ENCODE measurements around the gene PRXL2B. TPM values are rescaled to one million over a fixed set of nuclear protein-coding genes. Genes with fewer than 3 reads are reported as not detected.

PRXL2B gene
- total and polyA plus RNA-seq, 4 donors, result 4.6 to 10.2 (median 8.1) TPM

- Histone ChIP-seq H3K4me1 (ENCODE audit: control insufficient read depth in 4 of 4, insufficient read depth in 4 of 4, low read length in 3 of 4) (peaks cover 7 to 24% (median 19%) of the 10 kb centered on the region in 4 donors), H3K36me3 (ENCODE audit: control insufficient read depth in 4 of 4, insufficient read depth in 3 of 4, low read depth in 1 of 4, low read length in 3 of 4) (peaks cover 9 to 34% (median 14%) of the 10 kb centered on the region in 4 donors), H3K27me3 (ENCODE audit: control insufficient read depth in 4 of 4, insufficient read depth in 4 of 4, low read length in 3 of 4) (no peaks in the 10 kb centered on the region), H3K27ac (ENCODE audit: low read depth in 1 of 2, low read length in 2 of 2) (no peak overlapping the region), H3K9me3 (ENCODE audit: control insufficient read depth in 4 of 4, low read length in 3 of 4) (no peaks in the 10 kb centered on the region), H3K4me3 (ENCODE audit: low read depth in 1 of 3, low read length in 3 of 3) (no peak overlapping the region), H3K9ac (ENCODE audit: low read depth in 1 of 2, low read length in 2 of 2) (no peak overlapping the region)
- WGBS, result 88% methylated on average over 35 of the region's 35 CpGs
- TF ChIP-seq SP1 (IDR thresholded peaks at IDR 0.05) (no peak), RAD21 (IDR thresholded peaks at IDR 0.05) (no peak), FOXA2 (IDR thresholded peaks at IDR 0.05) (no peak), ATF3 (IDR thresholded peaks at IDR 0.05) (no peak)
- TF ChIP-seq, protein P1, sequence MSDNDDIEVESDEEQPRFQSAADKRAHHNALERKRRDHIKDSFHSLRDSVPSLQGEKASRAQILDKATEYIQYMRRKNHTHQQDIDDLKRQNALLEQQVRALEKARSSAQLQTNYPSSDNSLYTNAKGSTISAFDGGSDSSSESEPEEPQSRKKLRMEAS (IDR thresholded peaks at IDR 0.05), result no peak
- DNase-seq (ENCODE audit: low spot score), result no peak
Measured at GRCh38 chr1:2559509-2560298, 26.9 kb upstream of the PRXL2B start.

DNA sequence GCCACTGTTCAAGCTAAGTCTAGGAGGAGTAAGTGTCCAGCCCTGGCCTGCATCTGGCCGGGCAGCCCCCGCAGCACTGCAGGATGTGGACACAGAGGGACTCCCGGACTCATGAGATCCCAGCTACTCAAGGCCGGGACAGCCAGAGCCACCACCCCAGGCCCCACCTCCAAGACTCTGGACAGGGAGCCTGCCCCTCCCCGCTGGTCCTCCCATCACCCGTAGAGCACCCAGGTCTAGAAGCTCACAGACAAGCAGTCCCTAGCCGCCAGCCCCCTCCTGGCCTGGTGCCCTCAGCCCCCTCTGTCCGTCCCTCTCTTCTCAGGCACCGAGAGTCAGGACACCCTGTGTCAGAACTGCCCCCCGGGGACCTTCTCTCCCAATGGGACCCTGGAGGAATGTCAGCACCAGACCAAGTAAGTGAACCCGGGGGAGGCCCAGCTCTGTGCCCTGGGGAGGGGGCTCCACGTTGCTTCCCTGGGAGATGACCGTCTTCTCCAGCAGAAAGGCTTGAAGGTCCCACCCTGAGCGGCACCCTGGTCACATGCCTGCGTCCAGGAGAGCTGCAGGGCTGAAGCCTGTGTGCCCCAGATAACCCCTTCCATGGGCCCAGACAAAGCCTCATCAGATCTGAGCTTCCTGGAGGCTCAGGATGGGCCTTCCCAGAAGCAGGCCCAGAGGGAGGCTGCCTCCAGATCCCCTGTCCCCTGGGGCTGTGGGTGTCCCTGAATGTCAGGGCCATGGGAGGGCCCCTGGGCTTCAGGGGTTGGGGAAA is 26.1 kb upstream of the PRXL2B start:
- Histone ChIP-seq H3K4me1 (ENCODE audit: control insufficient read depth in 4 of 4, insufficient read depth in 4 of 4, low read length in 3 of 4) (peaks cover 7 to 19% (median 13%) of the 10 kb centered on the region in 4 donors), H3K9me3 (ENCODE audit: control insufficient read depth in 4 of 4, low read length in 3 of 4) (no peaks in the 10 kb centered on the region), H3K9ac (ENCODE audit: low read depth in 1 of 2, low read length in 2 of 2) (no peak overlapping the region), H3K27ac (ENCODE audit: low read depth in 1 of 2, low read length in 2 of 2) (no peak overlapping the region), H3K36me3 (ENCODE audit: control insufficient read depth in 4 of 4, insufficient read depth in 3 of 4, low read depth in 1 of 4, low read length in 3 of 4) (peaks cover 9 to 34% (median 14%) of the 10 kb centered on the region in 4 donors), H3K4me3 (ENCODE audit: low read depth in 1 of 3, low read length in 3 of 3) (no peak overlapping the region), H3K27me3 (ENCODE audit: control insufficient read depth in 4 of 4, insufficient read depth in 4 of 4, low read length in 3 of 4) (no peaks in the 10 kb centered on the region)
- TF ChIP-seq HNF4A (conservative IDR thresholded peaks at IDR 0.05), result no peak
- no peak for TF ChIP-seq HNF4G (IDR thresholded peaks at IDR 0.05)
- no peak for TF ChIP-seq NR2F2 (IDR thresholded peaks at IDR 0.05)
- TF ChIP-seq GABPA (IDR thresholded peaks at IDR 0.05 in 1 of 2, conservative IDR thresholded peaks at IDR 0.05 in 1 of 2), result no peak
- no peak for TF ChIP-seq RAD21 (IDR thresholded peaks at IDR 0.05)
- TF ChIP-seq YY1 (IDR thresholded peaks at IDR 0.05), result no peak
- TF ChIP-seq TAF1 (conservative IDR thresholded peaks at IDR 0.05), result no peak
- no peak for TF ChIP-seq EGR1 (IDR thresholded peaks at IDR 0.05; ENCODE audit: low read depth in 2 of 2)
- no peak for TF ChIP-seq RXRA (IDR thresholded peaks at IDR 0.05)
- TF ChIP-seq, protein P2, sequence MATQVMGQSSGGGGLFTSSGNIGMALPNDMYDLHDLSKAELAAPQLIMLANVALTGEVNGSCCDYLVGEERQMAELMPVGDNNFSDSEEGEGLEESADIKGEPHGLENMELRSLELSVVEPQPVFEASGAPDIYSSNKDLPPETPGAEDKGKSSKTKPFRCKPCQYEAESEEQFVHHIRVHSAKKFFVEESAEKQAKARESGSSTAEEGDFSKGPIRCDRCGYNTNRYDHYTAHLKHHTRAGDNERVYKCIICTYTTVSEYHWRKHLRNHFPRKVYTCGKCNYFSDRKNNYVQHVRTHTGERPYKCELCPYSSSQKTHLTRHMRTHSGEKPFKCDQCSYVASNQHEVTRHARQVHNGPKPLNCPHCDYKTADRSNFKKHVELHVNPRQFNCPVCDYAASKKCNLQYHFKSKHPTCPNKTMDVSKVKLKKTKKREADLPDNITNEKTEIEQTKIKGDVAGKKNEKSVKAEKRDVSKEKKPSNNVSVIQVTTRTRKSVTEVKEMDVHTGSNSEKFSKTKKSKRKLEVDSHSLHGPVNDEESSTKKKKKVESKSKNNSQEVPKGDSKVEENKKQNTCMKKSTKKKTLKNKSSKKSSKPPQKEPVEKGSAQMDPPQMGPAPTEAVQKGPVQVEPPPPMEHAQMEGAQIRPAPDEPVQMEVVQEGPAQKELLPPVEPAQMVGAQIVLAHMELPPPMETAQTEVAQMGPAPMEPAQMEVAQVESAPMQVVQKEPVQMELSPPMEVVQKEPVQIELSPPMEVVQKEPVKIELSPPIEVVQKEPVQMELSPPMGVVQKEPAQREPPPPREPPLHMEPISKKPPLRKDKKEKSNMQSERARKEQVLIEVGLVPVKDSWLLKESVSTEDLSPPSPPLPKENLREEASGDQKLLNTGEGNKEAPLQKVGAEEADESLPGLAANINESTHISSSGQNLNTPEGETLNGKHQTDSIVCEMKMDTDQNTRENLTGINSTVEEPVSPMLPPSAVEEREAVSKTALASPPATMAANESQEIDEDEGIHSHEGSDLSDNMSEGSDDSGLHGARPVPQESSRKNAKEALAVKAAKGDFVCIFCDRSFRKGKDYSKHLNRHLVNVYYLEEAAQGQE (IDR thresholded peaks at IDR 0.05), result no peak
- TF ChIP-seq SP1 (IDR thresholded peaks at IDR 0.05), result no peak
- TF ChIP-seq FOXA1 (IDR thresholded peaks at IDR 0.05), result no peak
- TF ChIP-seq, protein P1 (IDR thresholded peaks at IDR 0.05), result no peak
- TF ChIP-seq ATF3 (IDR thresholded peaks at IDR 0.05), result no peak
- TF ChIP-seq, protein P3, sequence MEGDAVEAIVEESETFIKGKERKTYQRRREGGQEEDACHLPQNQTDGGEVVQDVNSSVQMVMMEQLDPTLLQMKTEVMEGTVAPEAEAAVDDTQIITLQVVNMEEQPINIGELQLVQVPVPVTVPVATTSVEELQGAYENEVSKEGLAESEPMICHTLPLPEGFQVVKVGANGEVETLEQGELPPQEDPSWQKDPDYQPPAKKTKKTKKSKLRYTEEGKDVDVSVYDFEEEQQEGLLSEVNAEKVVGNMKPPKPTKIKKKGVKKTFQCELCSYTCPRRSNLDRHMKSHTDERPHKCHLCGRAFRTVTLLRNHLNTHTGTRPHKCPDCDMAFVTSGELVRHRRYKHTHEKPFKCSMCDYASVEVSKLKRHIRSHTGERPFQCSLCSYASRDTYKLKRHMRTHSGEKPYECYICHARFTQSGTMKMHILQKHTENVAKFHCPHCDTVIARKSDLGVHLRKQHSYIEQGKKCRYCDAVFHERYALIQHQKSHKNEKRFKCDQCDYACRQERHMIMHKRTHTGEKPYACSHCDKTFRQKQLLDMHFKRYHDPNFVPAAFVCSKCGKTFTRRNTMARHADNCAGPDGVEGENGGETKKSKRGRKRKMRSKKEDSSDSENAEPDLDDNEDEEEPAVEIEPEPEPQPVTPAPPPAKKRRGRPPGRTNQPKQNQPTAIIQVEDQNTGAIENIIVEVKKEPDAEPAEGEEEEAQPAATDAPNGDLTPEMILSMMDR (IDR thresholded peaks at IDR 0.05; ENCODE audit: low read depth, low read length, missing input control), result no peak
- TF ChIP-seq, protein P4, sequence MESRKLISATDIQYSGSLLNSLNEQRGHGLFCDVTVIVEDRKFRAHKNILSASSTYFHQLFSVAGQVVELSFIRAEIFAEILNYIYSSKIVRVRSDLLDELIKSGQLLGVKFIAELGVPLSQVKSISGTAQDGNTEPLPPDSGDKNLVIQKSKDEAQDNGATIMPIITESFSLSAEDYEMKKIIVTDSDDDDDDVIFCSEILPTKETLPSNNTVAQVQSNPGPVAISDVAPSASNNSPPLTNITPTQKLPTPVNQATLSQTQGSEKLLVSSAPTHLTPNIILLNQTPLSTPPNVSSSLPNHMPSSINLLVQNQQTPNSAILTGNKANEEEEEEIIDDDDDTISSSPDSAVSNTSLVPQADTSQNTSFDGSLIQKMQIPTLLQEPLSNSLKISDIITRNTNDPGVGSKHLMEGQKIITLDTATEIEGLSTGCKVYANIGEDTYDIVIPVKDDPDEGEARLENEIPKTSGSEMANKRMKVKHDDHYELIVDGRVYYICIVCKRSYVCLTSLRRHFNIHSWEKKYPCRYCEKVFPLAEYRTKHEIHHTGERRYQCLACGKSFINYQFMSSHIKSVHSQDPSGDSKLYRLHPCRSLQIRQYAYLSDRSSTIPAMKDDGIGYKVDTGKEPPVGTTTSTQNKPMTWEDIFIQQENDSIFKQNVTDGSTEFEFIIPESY (IDR thresholded peaks at IDR 0.05), result no peak
- no peak for TF ChIP-seq JUND (IDR thresholded peaks at IDR 0.05)
- no peak for TF ChIP-seq FOXA2 (IDR thresholded peaks at IDR 0.05)
- no peak for DNase-seq (ENCODE audit: low spot score)
- 93% methylated on average over 15 of the region's 15 CpGs for WGBS
